HepG2 (cell line): ENCODE data around the gene ATP2B2. TPM values are rescaled to one million over a fixed set of nuclear protein-coding genes. Genes with fewer than 3 reads are reported as not detected.
"Not testable (repeated sequence)": the region's sequence is repeated elsewhere in the genome, so short reads cannot be mapped to it uniquely, and the experiment has no call there.

Source experiments
- ATAC-seq: fragments of 200-7000 bp; cut with Tn5 transposase; 3 replicates; pipeline ENCODE4 v1.9.1; 2020; ENCODE audit warnings: mild to moderate bottlenecking, moderate library complexity
- BruUV-seq: library from RNA; stranded (reverse); fragments of 400-500 nt; replicated peaks from 2 replicates; lab custom pipeline; 2021; lab: Mats Ljungman, UMichigan
- CTCF ChIA-PET: fragments of 300-600 bp; formaldehyde crosslinking; extraction: SDS; loops from one replicate; lab custom pipeline; 2021; ENCODE audit warnings: low total read pairs, inconsistent platforms, low intra/inter-chr PET ratio; lab: Yijun Ruan, JAX
- POLR2A ChIA-PET: fragments of 350-600 bp; sonication (Branson Sonifier 250); formaldehyde crosslinking; loops from one replicate; lab custom pipeline; 2020; ENCODE audit warnings: antibody characterized with exemption, inconsistent platforms; lab: Yijun Ruan, JAX
- DNase-seq: peaks from one replicate; pipeline ENCODE4 v3.0.0-alpha.2; 2015; ENCODE audit warnings: low spot score
- FAIRE-seq: peaks from 3 replicates; lab custom pipeline; 2011; peaks lifted over from hg19 to GRCh38; lab: Jason Lieb, UNC
- H2AFZ ChIP-seq: one replicate; pipeline ENCODE4 v1.6.1; 2011; ENCODE audit warnings: low read length, inconsistent platforms
- H3K27ac ChIP-seq: fragments of 300-600 bp; 3 replicates; pipeline ENCODE4 v1.8.0; 2011; ENCODE audit warnings: mixed run types, mild to moderate bottlenecking, mixed read lengths, low read length, inconsistent platforms; ENCODE audit not compliant: insufficient read depth; ENCODE audit errors: extremely low read length
- H3K27me3 ChIP-seq, 2 experiments: fragments of 200-600 bp in 1 of 2; 2 replicates in 1 of 2; 3 replicates in 1 of 2; pipeline versions ENCODE4 v1.6.0 to v1.8.0; 2011; ENCODE audit warnings: low read length in 2 of 2, mild to moderate bottlenecking in 2 of 2, moderate library complexity in 2 of 2, inconsistent platforms in 1 of 2; ENCODE audit not compliant: insufficient read depth in 2 of 2, control insufficient read depth in 1 of 2
- H3K36me3 ChIP-seq, 2 experiments: fragments of 200-600 bp in 1 of 2; replicated peaks in 1 of 2; 2 replicates in 1 of 2; 3 replicates in 1 of 2; pipeline versions ENCODE4 v1.5.1 to v1.8.0; 2011; ENCODE audit warnings: low read length in 2 of 2, inconsistent platforms in 1 of 2; ENCODE audit not compliant: insufficient read depth in 2 of 2, control insufficient read depth in 1 of 2
- H3K4me1 ChIP-seq: 2 replicates; pipeline ENCODE4 v1.5.1; 2012; ENCODE audit warnings: low read length, inconsistent platforms; ENCODE audit not compliant: insufficient read depth
- H3K4me2 ChIP-seq: 2 replicates; pipeline ENCODE4 v1.6.0; 2011; ENCODE audit warnings: low read depth, low read length, inconsistent platforms
- H3K4me3 ChIP-seq, 3 experiments: fragments of 200-600 bp in 1 of 3; sonication (generic), shearing (Covaris generic) in 1 of 3; replicated peaks in 1 of 3; 2 replicates each; pipeline ENCODE4 v1.5.1; 2011 to 2016; ENCODE audit warnings: low read length in 3 of 3, inconsistent platforms in 2 of 3, low read depth in 2 of 3, mild to moderate bottlenecking in 2 of 3, control low read depth in 1 of 3, mixed read lengths in 1 of 3; ENCODE audit not compliant: insufficient read depth in 1 of 3
- H3K79me2 ChIP-seq: one replicate; pipeline ENCODE4 v1.6.1; 2011; ENCODE audit warnings: low read length, inconsistent platforms; ENCODE audit not compliant: insufficient read depth
- H3K9ac ChIP-seq: 2 replicates; pipeline ENCODE4 v1.6.0; 2011; ENCODE audit warnings: mild to moderate bottlenecking, low read depth, low read length, inconsistent platforms; ENCODE audit not compliant: insufficient read depth
- H3K9me3 ChIP-seq: 2 replicates; pipeline ENCODE4 v1.5.1; 2012; ENCODE audit warnings: mild to moderate bottlenecking, low read length
- H4K20me1 ChIP-seq: 2 replicates; pipeline ENCODE4 v1.6.0; 2011; ENCODE audit warnings: inconsistent platforms, mild to moderate bottlenecking, low read length, moderate library complexity; ENCODE audit not compliant: insufficient read depth
- EED ChIP-seq: sonication (generic); formaldehyde crosslinking; IDR thresholded peaks from 2 replicates; pipeline ENCODE4 v1.5.0; 2020; ENCODE audit warnings: mild to moderate bottlenecking, missing genetic modification reagents
- RNF2 ChIP-seq: fragments of 450-650 bp; conservative IDR thresholded peaks from 2 replicates; pipeline ENCODE4 v1.6.1; 2016; ENCODE audit warnings: low read depth
- ZNF101 ChIP-seq: sonication (generic); formaldehyde crosslinking; IDR thresholded peaks from 2 replicates; pipeline ENCODE4 v1.4.0; 2020; ENCODE audit warnings: mild to moderate bottlenecking, low read depth, missing genetic modification reagents, borderline replicate concordance
- ZNF556 ChIP-seq: sonication (generic); formaldehyde crosslinking; IDR thresholded peaks from 2 replicates; pipeline ENCODE4 v1.4.0; 2020; ENCODE audit warnings: mild to moderate bottlenecking, missing genetic modification reagents, borderline replicate concordance
- ZNF629 ChIP-seq: sonication (generic); formaldehyde crosslinking; conservative IDR thresholded peaks from 2 replicates; pipeline ENCODE4 v1.5.0; 2020; ENCODE audit warnings: missing genetic modification reagents
- ZNF773 ChIP-seq: sonication (generic); formaldehyde crosslinking; IDR thresholded peaks from 2 replicates; pipeline ENCODE4 v1.4.0; 2020; ENCODE audit warnings: missing genetic modification reagents, borderline replicate concordance
- WGBS: methylation state at CpG from one replicate; pipeline ENCODE4 v1.1.6; 2017; ENCODE audit warnings: low lambda C conversion rate; 5-methylcytosine and 5-hydroxymethylcytosine counted together
- in situ Hi-C: cut with HindIII; loops from 2 replicates; pipeline ENCODE4 v1.10.0; 2017; ENCODE audit warnings: low pct_unique_long_range_greater_than_20kb; ENCODE audit not compliant: extremely low pct_ligation_motif_present
- intact Hi-C: fragments of 100-400 bp; cut with micrococcal nuclease; formaldehyde crosslinking; loops from one replicate; pipeline ENCODE4 v1.10.0; 2022; ENCODE audit not compliant: unreplicated experiment
- polyA plus RNA-seq, 8 experiments: library from polyadenylated mRNA; depleted of rRNA in 3 of 8; stranded (reverse) in 7 of 8; unstranded in 1 of 8; fragments of >200 nt; fragmentation: Illumina TruSeq in 4 of 8; extraction: Trizol in 4 of 8; gene quantifications; 2 replicates each; pipeline versions ENCODE4 v1.2.1 to v1.2.3, GENCODE V29; 2011 to 2016; ENCODE audit warnings: low read depth in 4 of 8, missing spikeins in 1 of 8, mixed read lengths in 1 of 8; ENCODE audit not compliant: insufficient read depth in 1 of 8
- total RNA-seq, 5 experiments: library from RNA; depleted of rRNA; stranded (reverse); fragments of >200 nt; fragmentation: Illumina TruSeq; extraction: Trizol; gene quantifications; 2 replicates each; pipeline ENCODE4 v1.2.3, GENCODE V29; 2016; ENCODE audit warnings: low read depth in 1 of 5

The ATP2B2 gene
- total and polyA plus RNA-seq, 2 of the 13 experiments (the other 11 are each of a cell fraction or from before 2014, with no cell fraction given) = 1.5 to 2.3 TPM

GRCh38 chr3:10382892-10383849, 122.2 kb downstream of the ATP2B2 start:
- ChIA-PET POLR2A (no interaction called here), CTCF (no interaction called here)
- DNase-seq = no peak
- no peaks in the 10 kb centered on the region for H3K36me3 ChIP-seq
- FAIRE-seq = no peak
- no peaks in the 10 kb centered on the region for H3K79me2 ChIP-seq
- H3K27me3 ChIP-seq = peaks cover 3 to 12% of the 10 kb centered on the region in 2 experiments; a peak in 4 of 5 replicates
- 31% methylated on average over 3 of the region's 4 CpGs for WGBS
- H3K9ac ChIP-seq = no peak overlapping the region
- BruUV-seq = no TSS peak
- ATAC-seq = no peak
- intact Hi-C loops = no loop called here
- H3K27ac ChIP-seq = no peak overlapping the region
- no peaks in the 10 kb centered on the region for H3K4me1 ChIP-seq
- no peak overlapping the region for H3K4me3 ChIP-seq
- no peak overlapping the region for H2AFZ ChIP-seq
- in situ Hi-C loops = no loop called here
- no peak overlapping the region for H3K4me2 ChIP-seq
- no peaks in the 10 kb centered on the region for H4K20me1 ChIP-seq
- TF ChIP-seq ZNF629 (CRISPR knock-in tag) = peak; percentile 40; the same call in 1 of the 2 replicates
- TF ChIP-seq ZNF773 (CRISPR knock-in tag) = no peak
- no peak for TF ChIP-seq ZNF101 (CRISPR knock-in tag)
- no peak for TF ChIP-seq ZNF556 (CRISPR knock-in tag)
- TF ChIP-seq EED (CRISPR knock-in tag) = no peak
- no peak for TF ChIP-seq RNF2
- no peaks in the 10 kb centered on the region for H3K9me3 ChIP-seq

DNA sequence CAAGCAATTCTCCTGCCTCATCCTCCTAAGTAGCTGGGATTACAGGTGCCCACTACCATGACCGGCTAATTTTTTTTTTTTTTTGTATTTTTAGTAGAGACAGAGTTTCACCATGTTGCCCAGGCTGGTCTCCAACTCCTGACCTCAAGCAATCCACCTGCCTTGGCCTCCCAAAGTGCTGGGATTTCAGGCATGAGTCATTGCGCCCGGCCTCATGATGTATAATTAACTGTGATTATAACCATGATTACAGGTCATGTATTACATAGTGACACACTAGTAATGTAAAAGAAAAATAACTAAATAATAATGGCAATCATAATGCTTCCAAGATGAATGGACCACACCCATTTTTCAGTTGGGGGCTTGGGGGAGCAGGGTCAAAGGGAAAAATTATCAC, 122.9 kb downstream of the ATP2B2 start:
- WGBS = 79% methylated on average over 3 of the region's 3 CpGs
- ATAC-seq, H3K4me3 ChIP-seq, H3K79me2 ChIP-seq, intact Hi-C loops, H3K36me3 ChIP-seq, H4K20me1 ChIP-seq, DNase-seq, FAIRE-seq, H2AFZ ChIP-seq, H3K27ac ChIP-seq, POLR2A ChIA-PET, H3K9me3 ChIP-seq, H3K4me1 ChIP-seq, CTCF ChIA-PET, H3K4me2 ChIP-seq, in situ Hi-C loops, BruUV-seq, H3K9ac ChIP-seq: not testable (repeated sequence)
- H3K27me3 ChIP-seq = peaks cover 3 to 12% of the 10 kb centered on the region in 2 experiments; a peak in 4 of 5 replicates
